Endothelial cell of umbilical vein (primary cell): ENCODE measurements around the gene MTA1. TPM values are rescaled to one million over a fixed set of nuclear protein-coding genes. Genes with fewer than 3 reads are reported as not detected.

Source experiments
- BruUV-seq: library from RNA; stranded (reverse); fragments of 400-500 nt; replicated peaks from 2 replicates; lab custom pipeline; 2021; lab: Mats Ljungman, UMichigan
- CTCF ChIA-PET: fragments of 300-600, 350-600 bp; sonication (Branson Sonifier 250); formaldehyde crosslinking; loops from one replicate; lab custom pipeline; 2021; ENCODE audit warnings: antibody characterized with exemption, inconsistent platforms; lab: Charles Lee
- POLR2A ChIA-PET: fragments of 300-600, 350-600 bp; sonication (Branson Sonifier 250); formaldehyde crosslinking; loops from one replicate; lab custom pipeline; 2021; ENCODE audit warnings: antibody characterized with exemption, inconsistent platforms; lab: Charles Lee
- DNase-seq: peaks from one replicate; pipeline ENCODE4 v3.0.0-alpha.2; 2011; ENCODE audit warnings: low read depth, low spot score
- FAIRE-seq: peaks from 2 replicates; lab custom pipeline; 2011; peaks lifted over from hg19 to GRCh38; lab: Jason Lieb, UNC
- H2AFZ ChIP-seq: 2 replicates; pipeline ENCODE4 v1.6.0; 2012; ENCODE audit warnings: low read depth, low read length, control low read depth, inconsistent platforms
- H3K27ac ChIP-seq: 2 replicates; pipeline ENCODE4 v1.5.1; 2011; ENCODE audit warnings: low read depth, mild to moderate bottlenecking, control low read depth, low read length, moderate library complexity; ENCODE audit not compliant: insufficient read depth
- H3K27me3 ChIP-seq, 2 experiments: 2 replicates each; pipeline versions ENCODE4 v1.6.0 to v1.6.1; 2011; ENCODE audit warnings: low read length in 2 of 2, mixed read lengths in 1 of 2; ENCODE audit not compliant: control insufficient read depth in 2 of 2, insufficient read depth in 2 of 2
- H3K36me3 ChIP-seq, 2 experiments: 2 replicates in 1 of 2; 3 replicates in 1 of 2; pipeline ENCODE4 v1.5.1; 2011; ENCODE audit warnings: low read length in 2 of 2, mild to moderate bottlenecking in 1 of 2, moderate library complexity in 1 of 2; ENCODE audit not compliant: control insufficient read depth in 2 of 2, insufficient read depth in 2 of 2; ENCODE audit errors: extremely low read depth in 1 of 2
- H3K4me1 ChIP-seq: 3 replicates; pipeline ENCODE4 v1.5.1; 2011; ENCODE audit warnings: mild to moderate bottlenecking, low read length; ENCODE audit not compliant: control insufficient read depth, insufficient read depth; ENCODE audit errors: extremely low read depth
- H3K4me2 ChIP-seq: 2 replicates; pipeline ENCODE4 v1.6.1; 2011; ENCODE audit warnings: low read length, control low read depth, mixed read lengths; ENCODE audit not compliant: insufficient read depth
- H3K4me3 ChIP-seq, 3 experiments: fragments of 200-600 bp in 1 of 3; sonication (generic), shearing (Covaris generic) in 1 of 3; replicated peaks in 1 of 3; 2 replicates each; pipeline ENCODE4 v1.5.1; 2011 to 2016; ENCODE audit warnings: control low read depth in 3 of 3, low read length in 3 of 3, mild to moderate bottlenecking in 2 of 3, inconsistent platforms in 1 of 3, low read depth in 1 of 3, moderate library complexity in 1 of 3; ENCODE audit not compliant: insufficient read depth in 1 of 3
- H3K79me2 ChIP-seq: 2 replicates; pipeline ENCODE4 v1.6.0; 2012; ENCODE audit warnings: low read length, inconsistent platforms; ENCODE audit not compliant: control insufficient read depth, insufficient read depth
- H3K9ac ChIP-seq: replicated peaks from 2 replicates; pipeline ENCODE3; 2011; ENCODE audit warnings: low read length, control low read depth; ENCODE audit not compliant: insufficient read depth; ENCODE audit errors: extremely low read depth
- H3K9me1 ChIP-seq: replicated peaks from 3 replicates; pipeline ENCODE4 v1.6.0; 2011; ENCODE audit warnings: mild to moderate bottlenecking, low read length; ENCODE audit not compliant: control insufficient read depth, insufficient read depth; ENCODE audit errors: extremely low read depth
- H3K9me3 ChIP-seq: replicated peaks from 2 replicates; pipeline ENCODE4 v1.5.1; 2012; ENCODE audit warnings: low read length, inconsistent platforms; ENCODE audit not compliant: control insufficient read depth, insufficient read depth
- H4K20me1 ChIP-seq: replicated peaks from 2 replicates; pipeline ENCODE3; 2011; ENCODE audit warnings: mild to moderate bottlenecking, low read length; ENCODE audit not compliant: control insufficient read depth, insufficient read depth; ENCODE audit errors: extremely low read depth
- CTCF ChIP-seq, 2 donors: IDR thresholded peaks; 1 replicate in 1 of 2; 2 replicates in 1 of 2; pipeline ENCODE4 v1.5.1; 2011; ENCODE audit warnings: low read length in 2 of 2, mild to moderate bottlenecking in 2 of 2, moderate library complexity in 2 of 2, control low read depth in 1 of 2, inconsistent platforms in 1 of 2, low read depth in 1 of 2; ENCODE audit not compliant: insufficient read depth in 1 of 2; ENCODE audit errors: extremely low read depth in 1 of 2
- EZH2 ChIP-seq: IDR thresholded peaks from 2 replicates; pipeline ENCODE4 v1.6.1; 2012; ENCODE audit warnings: borderline replicate concordance, low read depth, mild to moderate bottlenecking, moderate library complexity, low read length, inconsistent platforms; ENCODE audit not compliant: severe bottlenecking
- FOS ChIP-seq: IDR thresholded peaks from 2 replicates; pipeline ENCODE4 v1.6.1; 2011; ENCODE audit warnings: mild to moderate bottlenecking, low read length, moderate library complexity, borderline replicate concordance; ENCODE audit not compliant: insufficient read depth
- GATA2 ChIP-seq: IDR thresholded peaks from 2 replicates; pipeline ENCODE4 v1.7.0; 2011; ENCODE audit warnings: low read depth, mild to moderate bottlenecking, moderate library complexity, mixed read lengths, low read length; ENCODE audit not compliant: insufficient read length, insufficient read depth
- JUN ChIP-seq: IDR thresholded peaks from 2 replicates; pipeline ENCODE4 v1.6.1; 2011; ENCODE audit warnings: borderline replicate concordance, low read depth; ENCODE audit not compliant: insufficient read length, insufficient read depth
- MAX ChIP-seq: IDR thresholded peaks from 2 replicates; pipeline ENCODE4 v1.6.1; 2011; ENCODE audit not compliant: insufficient read depth, insufficient read length
- MYC ChIP-seq: IDR thresholded peaks from one replicate; pipeline ENCODE4 v1.6.1; 2011; ENCODE audit warnings: mild to moderate bottlenecking, low read depth, low read length
- POLR2A ChIP-seq: IDR thresholded peaks from 2 replicates; pipeline ENCODE4 v1.6.1; 2012; ENCODE audit warnings: low read depth, mild to moderate bottlenecking, control low read depth, low read length
- POLR2AphosphoS5 ChIP-seq: IDR thresholded peaks from 2 replicates; pipeline ENCODE4 v1.6.1; 2012; ENCODE audit warnings: low read depth, mild to moderate bottlenecking, control low read depth, low read length, moderate library complexity; ENCODE audit not compliant: insufficient read depth
- dilution Hi-C: fragments of 300-500 bp; cut with MboI; formaldehyde crosslinking; loops from one replicate; pipeline ENCODE4 v1.15.0; 2019; ENCODE audit warnings: low sequenced_read_pairs; ENCODE audit not compliant: extremely low pct_ligation_motif_present
- intact Hi-C: fragments of 100-400 bp; cut with micrococcal nuclease; formaldehyde crosslinking; loops from one replicate; pipeline ENCODE4 v1.10.0; 2022
- polyA plus RNA-seq, 4 experiments: library from polyadenylated mRNA; depleted of rRNA in 3 of 4; stranded (reverse) in 3 of 4; unstranded in 1 of 4; fragments of >200 nt; gene quantifications; 2 replicates each; pipeline versions ENCODE4 v1.2.1 to v1.2.3, GENCODE V29; 2011 to 2012; ENCODE audit warnings: missing spikeins in 1 of 4
- total RNA-seq: library from RNA; stranded (reverse); gene quantifications from 2 replicates; pipeline ENCODE4 v1.2.3, GENCODE V29; 2021

The MTA1 gene
- total and polyA plus RNA-seq, 2 donors (not counting 3 experiments of a cell fraction or from before 2014, with no cell fraction given): 85.2 to 167 TPM

GRCh38 chr14:105503296-105503640 lies 83.6 kb downstream of the MTA1 start:
- TF ChIP-seq POLR2AphosphoS5 (no peak), CTCF (IDR thresholded peaks at IDR 0.05; ENCODE audit: extremely low read depth in 1 of 2, insufficient read depth in 1 of 2, low read depth in 1 of 2, low read length in 2 of 2) (no peak), MYC (no peak)
- Histone ChIP-seq H3K27me3 (no peaks in the 10 kb centered on the region), H3K36me3 (no peaks in the 10 kb centered on the region), H4K20me1 (no peaks in the 10 kb centered on the region), H3K4me1 (no peaks in the 10 kb centered on the region), H3K9me3 (no peaks in the 10 kb centered on the region), H3K4me2 (no peak overlapping the region), H3K4me3 (no peak overlapping the region), H2AFZ (no peak overlapping the region), H3K79me2 (no peaks in the 10 kb centered on the region), H3K9ac (no peak overlapping the region), H3K9me1 (no peaks in the 10 kb centered on the region), H3K27ac (no peak overlapping the region)
- intact Hi-C loops: no loop called here
- no TSS peak for BruUV-seq
- dilution Hi-C loops: no loop called here
- POLR2A ChIA-PET: no interaction called here
- no peak for FAIRE-seq
- CTCF ChIA-PET: no interaction called here
- DNase-seq: no peak

GRCh38 chr14:105503935-105504692 lies 84.5 kb downstream of the MTA1 start:
- TF ChIP-seq CTCF (IDR thresholded peaks at IDR 0.05; ENCODE audit: extremely low read depth in 1 of 2, insufficient read depth in 1 of 2, low read depth in 1 of 2, low read length in 2 of 2): no peak
- TF ChIP-seq GATA2: no peak
- TF ChIP-seq MYC: no peak
- no peak for TF ChIP-seq JUN
- no peak for TF ChIP-seq POLR2A
- no peak for TF ChIP-seq POLR2AphosphoS5
- TF ChIP-seq MAX: no peak
- no peak for TF ChIP-seq FOS
- TF ChIP-seq EZH2: no peak
- H3K4me1 ChIP-seq: no peaks in the 10 kb centered on the region
- no peaks in the 10 kb centered on the region for H3K36me3 ChIP-seq
- POLR2A ChIA-PET: no interaction called here
- dilution Hi-C loops (no loop called here), intact Hi-C loops (no loop called here)
- no peak overlapping the region for H2AFZ ChIP-seq
- CTCF ChIA-PET: no interaction called here
- DNase-seq (no peak), FAIRE-seq (no peak)
- no peaks in the 10 kb centered on the region for H4K20me1 ChIP-seq
- H3K4me2 ChIP-seq: no peak overlapping the region
- H3K9ac ChIP-seq: no peak overlapping the region
- no peak overlapping the region for H3K27ac ChIP-seq
- no peaks in the 10 kb centered on the region for H3K9me1 ChIP-seq
- H3K27me3 ChIP-seq: no peaks in the 10 kb centered on the region
- H3K4me3 ChIP-seq: no peak overlapping the region
- H3K9me3 ChIP-seq: no peaks in the 10 kb centered on the region
- BruUV-seq: no TSS peak
- H3K79me2 ChIP-seq: no peaks in the 10 kb centered on the region
